A549 (cell line): ENCODE results near the gene NDRG2. TPM values are rescaled to one million over a fixed set of nuclear protein-coding genes. Genes with fewer than 3 reads are reported as not detected.

ENCODE experiments used
- ATAC-seq, 2 experiments: fragments of 200-7000 bp in 1 of 2; fragments of >200 bp in 1 of 2; cut with Nextera tagmentation in 1 of 2; cut with Tn5 transposase in 1 of 2; 3 replicates each; pipeline versions ENCODE4 v1.8.0 to v1.9.1; 2018 to 2020; ENCODE audit warnings: mild to moderate bottlenecking in 1 of 2, moderate library complexity in 1 of 2
- CTCF ChIA-PET: fragments of 300-600 bp; sonication (Branson Sonifier 250); formaldehyde crosslinking; extraction: SDS; loops from one replicate; lab custom pipeline; 2021; ENCODE audit warnings: antibody characterized with exemption, inconsistent platforms; lab: Yijun Ruan, JAX
- POLR2A ChIA-PET: fragments of 350-600 bp; formaldehyde crosslinking; extraction: SDS; loops from one replicate; lab custom pipeline; 2021; ENCODE audit warnings: antibody characterized with exemption, inconsistent platforms; lab: Yijun Ruan, JAX
- DNase-seq, 2 experiments: peaks; one replicate each; pipeline versions ENCODE4 v3.0.0 to v3.0.0-alpha.2; 2011 to 2016; ENCODE audit warnings: low read depth in 1 of 2, low spot score in 1 of 2
- FAIRE-seq: peaks from 2 replicates; lab custom pipeline; 2011; peaks lifted over from hg19 to GRCh38; lab: Jason Lieb, UNC
- H3K27ac ChIP-seq, 2 experiments: fragments of >200 bp; sonication (Bioruptor Twin); formaldehyde crosslinking; 3 replicates each; pipeline ENCODE4 v1.5.1; 2016 to 2017
- H3K4me1 ChIP-seq: fragments of >200 bp; sonication (Bioruptor Twin); formaldehyde crosslinking; 3 replicates; pipeline ENCODE4 v1.6.1; 2016
- H3K4me2 ChIP-seq: fragments of >200 bp; sonication (Bioruptor Twin); formaldehyde crosslinking; 3 replicates; pipeline ENCODE4 v1.6.1; 2016
- H3K4me3 ChIP-seq: fragments of >200 bp; sonication (Bioruptor Twin); formaldehyde crosslinking; 3 replicates; pipeline ENCODE4 v1.5.1; 2016
- H3K9me3 ChIP-seq: fragments of >200 bp; sonication (Bioruptor Twin); formaldehyde crosslinking; 3 replicates; pipeline ENCODE4 v1.6.1; 2016
- CBX2 ChIP-seq: fragments of 200-600 bp; sonication (generic); IDR thresholded peaks from 2 replicates; pipeline ENCODE4 v1.6.1; 2016; ENCODE audit warnings: low read depth, mild to moderate bottlenecking, borderline replicate concordance
- CHD4 ChIP-seq: fragments of 200-600 bp; sonication (generic); IDR thresholded peaks from 2 replicates; pipeline ENCODE4 v1.6.1; 2016; ENCODE audit warnings: antibody characterized with exemption, mild to moderate bottlenecking, borderline replicate concordance
- EHF ChIP-seq: fragments of 250-450 bp; sonication (Bioruptor Pico); IDR thresholded peaks from 2 replicates; pipeline ENCODE4 v1.5.0; 2020; ENCODE audit warnings: mild to moderate bottlenecking
- EHMT2 ChIP-seq: fragments of 200-600 bp; sonication (generic); IDR thresholded peaks from 2 replicates; pipeline ENCODE4 v1.6.1; 2016; ENCODE audit warnings: antibody characterized with exemption, low read depth, mild to moderate bottlenecking, moderate library complexity
- ELK1 ChIP-seq: fragments of 150-350 bp; IDR thresholded peaks from 2 replicates; pipeline ENCODE4 v1.6.1; 2014; ENCODE audit warnings: low read depth, mild to moderate bottlenecking, low read length
- ESRRA ChIP-seq: fragments of 150-350 bp; IDR thresholded peaks from 2 replicates; pipeline ENCODE4 v1.6.1; 2014; ENCODE audit warnings: mild to moderate bottlenecking, low read length, borderline replicate concordance
- FOSB ChIP-seq: fragments of 250-450 bp; sonication (Bioruptor Pico); IDR thresholded peaks from 2 replicates; pipeline ENCODE4 v1.5.0; 2020; ENCODE audit warnings: mild to moderate bottlenecking, moderate library complexity
- FOXS1 ChIP-seq: fragments of 250-450 bp; sonication (Bioruptor Pico); IDR thresholded peaks from 2 replicates; pipeline ENCODE4 v1.5.0; 2020; ENCODE audit warnings: mild to moderate bottlenecking, moderate library complexity
- HEYL ChIP-seq: fragments of 250-450 bp; sonication (Bioruptor Pico); IDR thresholded peaks from 2 replicates; pipeline ENCODE4 v1.8.0; 2021; ENCODE audit warnings: mild to moderate bottlenecking, moderate library complexity
- HMGXB4 ChIP-seq: fragments of 250-450 bp; sonication (Bioruptor Pico); IDR thresholded peaks from 2 replicates; pipeline ENCODE4 v1.5.0; 2021; ENCODE audit warnings: mild to moderate bottlenecking, moderate library complexity, borderline replicate concordance
- HOXA7 ChIP-seq: fragments of 250-450 bp; sonication (Bioruptor Pico); IDR thresholded peaks from 2 replicates; pipeline ENCODE4 v1.5.0; 2020; ENCODE audit warnings: mild to moderate bottlenecking, moderate library complexity
- HOXB13 ChIP-seq: fragments of 250-450 bp; sonication (Bioruptor Pico); IDR thresholded peaks from 2 replicates; pipeline ENCODE4 v1.5.0; 2020; ENCODE audit warnings: low read depth, mild to moderate bottlenecking, moderate library complexity
- JUN ChIP-seq, 2 experiments: fragments of >200 bp; sonication (Bioruptor Twin); formaldehyde crosslinking; IDR thresholded peaks; 2 replicates in 1 of 2; 3 replicates in 1 of 2; pipeline ENCODE4 v1.6.1; 2016 to 2017
- KDM1A ChIP-seq: fragments of 200-600 bp; sonication (generic); IDR thresholded peaks from 2 replicates; pipeline ENCODE4 v1.6.1; 2016; ENCODE audit warnings: low read depth, mild to moderate bottlenecking
- KDM5A ChIP-seq: fragments of 200-600 bp; sonication (generic); IDR thresholded peaks from 2 replicates; pipeline ENCODE4 v1.6.1; 2016; ENCODE audit warnings: antibody characterized with exemption, mild to moderate bottlenecking
- MAX ChIP-seq: IDR thresholded peaks from 2 replicates; pipeline ENCODE4 v1.6.1; 2012
- NFE2L2 ChIP-seq: fragments of 150-350 bp; conservative IDR thresholded peaks from 2 replicates; pipeline ENCODE4 v1.6.1; 2014; ENCODE audit warnings: low read length
- PHF8 ChIP-seq: fragments of 200-600 bp; sonication (generic); IDR thresholded peaks from 2 replicates; pipeline ENCODE4 v1.6.1; 2016; ENCODE audit warnings: low read depth, mild to moderate bottlenecking, antibody characterized with exemption, moderate library complexity, borderline replicate concordance
- POLR2AphosphoS2 ChIP-seq: conservative IDR thresholded peaks from 2 replicates; pipeline ENCODE4 v1.6.1; 2012; ENCODE audit warnings: low read length, improper control_type of control experiment, inconsistent platforms
- RAD21 ChIP-seq, 2 experiments: fragments of >200 bp in 1 of 2; sonication (Bioruptor Twin) in 1 of 2; formaldehyde crosslinking in 1 of 2; IDR thresholded peaks in 1 of 2; conservative IDR thresholded peaks in 1 of 2; 2 replicates in 1 of 2; 3 replicates in 1 of 2; pipeline ENCODE4 v1.6.1; 2012 to 2018; ENCODE audit warnings: inconsistent platforms in 1 of 2
- RARB ChIP-seq: fragments of 250-450 bp; sonication (Bioruptor Pico); IDR thresholded peaks from 2 replicates; pipeline ENCODE4 v1.8.0; 2021; ENCODE audit warnings: mild to moderate bottlenecking, moderate library complexity
- RNF2 ChIP-seq: fragments of 200-600 bp; sonication (generic); IDR thresholded peaks from 2 replicates; pipeline ENCODE4 v1.6.1; 2016; ENCODE audit warnings: low read depth, mild to moderate bottlenecking, antibody characterized with exemption, moderate library complexity, borderline replicate concordance
- SREBF2 ChIP-seq: fragments of 450-650 bp; IDR thresholded peaks from 2 replicates; pipeline ENCODE4 v1.6.1; 2014; ENCODE audit warnings: mild to moderate bottlenecking, moderate library complexity
- TFCP2L1 ChIP-seq: fragments of 250-450 bp; sonication (Bioruptor Pico); IDR thresholded peaks from 2 replicates; pipeline ENCODE4 v1.5.0; 2021; ENCODE audit warnings: mild to moderate bottlenecking
- WGBS: methylation state at CpG from one replicate; pipeline ENCODE4 v1.1.6; 2017; ENCODE audit errors: missing lambda C conversion rate; 5-methylcytosine and 5-hydroxymethylcytosine counted together
- polyA plus RNA-seq, 4 experiments: library from polyadenylated mRNA; depleted of rRNA in 3 of 4; stranded (reverse); fragments of >200 nt; fragmentation: RNase III in 1 of 4; extraction: RNeasy Plus Mini Kit Qiagen cat#74134 plus additional on column Dnase treatment in 1 of 4; gene quantifications; 2 replicates in 3 of 4; 3 replicates in 1 of 4; pipeline ENCODE4 v1.2.3, GENCODE V29; 2011 to 2017

NDRG2 gene
- polyA plus RNA-seq, 2 of the 4 experiments (the other 2 are of a cell fraction): 4.7 to 6.8 TPM

- 36% methylated on average over 3 of the region's 3 CpGs for WGBS
- ATAC-seq (no peak), FAIRE-seq (no peak), DNase-seq (no peak)
- Histone ChIP-seq H3K4me2 (no peak overlapping the region), H3K27ac (no peak overlapping the region), H3K9me3 (no peaks in the 10 kb centered on the region), H3K4me3 (no peak overlapping the region), H3K4me1 (peaks cover 2% of the 10 kb centered on the region; the same call in 1 of the 3 replicates)
- TF ChIP-seq HEYL (CRISPR knock-in tag) (no peak), MAX (no peak), ESRRA (no peak), RARB (CRISPR knock-in tag) (no peak), RNF2 (no peak), EHMT2 (no peak), JUN (IDR thresholded peaks at IDR 0.05) (no peak), TFCP2L1 (CRISPR knock-in tag) (no peak), KDM1A (no peak), PHF8 (no peak), KDM5A (no peak), POLR2AphosphoS2 (no peak), CBX2 (no peak), EHF (CRISPR knock-in tag) (no peak), FOXS1 (CRISPR knock-in tag) (no peak), ELK1 (no peak), HMGXB4 (CRISPR knock-in tag) (no peak), HOXB13 (no peak), RAD21 (conservative IDR thresholded peaks at IDR 0.05 in 1 of 2, IDR thresholded peaks at IDR 0.05 in 1 of 2) (no peak)
- ChIA-PET CTCF (interaction anchor here (1.4 to 6.8 kb wide), 8 partner anchors 8 to 55 kb away, joined by 3 to 44 read pairs (median 13); no protein-coding TSS in a partner anchor), POLR2A (no interaction called here)
Measured at GRCh38 chr14:21049271-21049673, 24.4 kb upstream of the NDRG2 start.

- POLR2A ChIA-PET: no interaction called here
- CTCF ChIA-PET: interaction anchor here (1.0 to 6.8 kb wide), 10 partner anchors 9 to 352 kb away, joined by 3 to 44 read pairs (median 10); partner anchors contain the start of genes ARHGEF40 and RNASE8
- no peaks in the 10 kb centered on the region for H3K9me3 ChIP-seq
Measured at GRCh38 chr14:21048638-21049037, 23.8 kb upstream of the NDRG2 start.

More at GRCh38 chr14:21048638-21049037, 23.8 kb upstream of the NDRG2 start:
- no peak overlapping the region for H3K4me3 ChIP-seq
- ATAC-seq: no peak
- TF ChIP-seq RAD21 (conservative IDR thresholded peaks at IDR 0.05 in 1 of 2, IDR thresholded peaks at IDR 0.05 in 1 of 2): no peak
- no peak for TF ChIP-seq HOXA7 (CRISPR knock-in tag)
- no peak for TF ChIP-seq SREBF2
- TF ChIP-seq NFE2L2: no peak
- TF ChIP-seq FOSB (CRISPR knock-in tag): no peak
- no peak for TF ChIP-seq CHD4
- no peak for TF ChIP-seq RARB (CRISPR knock-in tag)
- TF ChIP-seq KDM5A: no peak
- no peak for TF ChIP-seq JUN (IDR thresholded peaks at IDR 0.05)
- no peak for TF ChIP-seq ESRRA
- TF ChIP-seq EHF (CRISPR knock-in tag): no peak
- DNase-seq: no peak
- WGBS: 80% methylated on average over 2 of the region's 2 CpGs
- H3K27ac ChIP-seq: no peak overlapping the region
- no peak for FAIRE-seq
- H3K4me1 ChIP-seq: no peaks in the 10 kb centered on the region
- H3K4me2 ChIP-seq: no peak overlapping the region
